Ishikawa (cell line): Measurements from ENCODE around the gene CEMIP.

Source experiments
- RAD21 ChIP-seq: IDR thresholded peaks from 2 replicates; pipeline ENCODE4 v1.6.1; 2012; ENCODE audit warnings: low read depth
- TAF1 ChIP-seq: IDR thresholded peaks from 2 replicates; pipeline ENCODE4 v1.6.1; 2012; ENCODE audit warnings: low read depth, mild to moderate bottlenecking
- YY1 ChIP-seq: IDR thresholded peaks from 2 replicates; pipeline ENCODE4 v1.6.1; 2012; ENCODE audit warnings: low read depth
- TF ChIP-seq, protein P1 (sequence below): IDR thresholded peaks from 2 replicates; pipeline ENCODE4 v1.6.1; 2012

DNA sequence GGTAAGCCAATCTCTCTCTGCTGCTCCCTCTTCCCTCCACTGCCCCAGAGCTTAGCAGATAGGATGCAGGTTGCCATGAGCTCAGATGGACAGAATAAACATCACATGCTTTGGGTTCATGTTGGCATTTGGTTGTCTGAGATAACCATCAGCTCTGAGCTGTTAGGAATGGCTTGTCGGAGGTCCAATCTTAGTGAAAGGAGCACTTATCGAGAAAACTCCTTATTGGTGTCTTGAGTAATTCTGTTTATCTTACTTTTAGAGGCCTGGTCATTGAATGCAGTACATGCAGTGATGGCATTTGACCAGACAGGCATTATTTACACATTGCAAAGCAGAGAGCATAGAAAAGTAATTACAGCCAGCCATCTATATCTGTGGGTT, 99.7 kb downstream of the CEMIP start:
- TF ChIP-seq, protein P1, sequence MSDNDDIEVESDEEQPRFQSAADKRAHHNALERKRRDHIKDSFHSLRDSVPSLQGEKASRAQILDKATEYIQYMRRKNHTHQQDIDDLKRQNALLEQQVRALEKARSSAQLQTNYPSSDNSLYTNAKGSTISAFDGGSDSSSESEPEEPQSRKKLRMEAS, result no peak
- TF ChIP-seq RAD21 (no peak), YY1 (no peak), TAF1 (no peak)
